GM23338 (cell line): Measurements from ENCODE around the gene ZNF76.

ENCODE experiments used
- EZH2 ChIP-seq: fragments of 200-600 bp; sonication (generic); IDR thresholded peaks from one replicate; pipeline ENCODE4 v1.8.0; 2017; ENCODE audit warnings: antibody characterized with exemption, mild to moderate bottlenecking, low read depth; ENCODE audit not compliant: unreplicated experiment
- EZH2phosphoT487 ChIP-seq: fragments of 200-600 bp; sonication (generic); IDR thresholded peaks from one replicate; pipeline ENCODE4 v1.8.1; 2018; ENCODE audit warnings: antibody characterized with exemption; ENCODE audit not compliant: unreplicated experiment
- POLR2AphosphoS5 ChIP-seq: IDR thresholded peaks from 2 replicates; pipeline ENCODE4 v1.6.1; 2016; ENCODE audit warnings: antibody characterized with exemption, low read depth
- REST ChIP-seq: IDR thresholded peaks from one replicate; pipeline ENCODE4 v1.6.1; 2018; ENCODE audit warnings: antibody characterized with exemption; ENCODE audit not compliant: unreplicated experiment
- TF ChIP-seq, protein P1 (sequence below), 2 experiments: fragments of 200-600 bp in 1 of 2; sonication (generic) in 1 of 2; conservative IDR thresholded peaks; 2 replicates each; pipeline versions ENCODE4 v1.5.1 to v1.6.1; 2016 to 2017; ENCODE audit warnings: antibody characterized with exemption in 2 of 2, low read depth in 2 of 2, mild to moderate bottlenecking in 2 of 2, moderate library complexity in 1 of 2

DNA sequence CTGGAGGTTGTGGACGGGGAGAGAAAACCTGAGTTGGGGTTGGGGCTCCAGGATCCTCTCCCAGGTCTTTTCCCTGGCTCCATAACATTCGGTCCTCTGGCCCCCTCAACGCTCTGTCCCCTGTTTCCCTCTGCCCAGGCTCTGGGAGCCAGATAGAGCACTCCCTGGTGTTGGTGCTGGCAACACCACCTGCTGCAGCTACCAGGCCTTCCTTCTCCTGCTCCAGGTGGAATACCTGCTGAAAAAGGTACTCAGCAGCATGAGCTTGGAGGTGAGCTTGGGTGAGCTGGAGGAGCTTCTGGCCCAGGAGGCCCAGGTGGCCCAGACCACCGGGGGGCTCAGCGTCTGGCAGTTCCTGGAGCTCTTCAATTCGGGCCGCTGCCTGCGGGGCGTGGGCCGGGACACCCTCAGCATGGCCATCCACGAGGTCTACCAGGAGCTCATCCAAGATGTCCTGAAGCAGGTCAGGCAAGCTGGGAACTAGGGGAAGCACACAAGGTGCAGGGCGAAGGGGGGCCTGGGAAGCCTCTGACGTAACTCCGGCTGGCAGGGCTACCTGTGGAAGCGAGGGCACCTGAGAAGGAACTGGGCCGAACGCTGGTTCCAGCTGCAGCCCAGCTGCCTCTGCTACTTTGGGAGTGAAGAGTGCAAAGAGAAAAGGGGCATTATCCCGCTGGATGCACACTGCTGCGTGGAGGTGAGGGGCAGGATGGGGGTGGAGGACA, 52.7 kb downstream of the ZNF76 start:
- TF ChIP-seq, protein P1, sequence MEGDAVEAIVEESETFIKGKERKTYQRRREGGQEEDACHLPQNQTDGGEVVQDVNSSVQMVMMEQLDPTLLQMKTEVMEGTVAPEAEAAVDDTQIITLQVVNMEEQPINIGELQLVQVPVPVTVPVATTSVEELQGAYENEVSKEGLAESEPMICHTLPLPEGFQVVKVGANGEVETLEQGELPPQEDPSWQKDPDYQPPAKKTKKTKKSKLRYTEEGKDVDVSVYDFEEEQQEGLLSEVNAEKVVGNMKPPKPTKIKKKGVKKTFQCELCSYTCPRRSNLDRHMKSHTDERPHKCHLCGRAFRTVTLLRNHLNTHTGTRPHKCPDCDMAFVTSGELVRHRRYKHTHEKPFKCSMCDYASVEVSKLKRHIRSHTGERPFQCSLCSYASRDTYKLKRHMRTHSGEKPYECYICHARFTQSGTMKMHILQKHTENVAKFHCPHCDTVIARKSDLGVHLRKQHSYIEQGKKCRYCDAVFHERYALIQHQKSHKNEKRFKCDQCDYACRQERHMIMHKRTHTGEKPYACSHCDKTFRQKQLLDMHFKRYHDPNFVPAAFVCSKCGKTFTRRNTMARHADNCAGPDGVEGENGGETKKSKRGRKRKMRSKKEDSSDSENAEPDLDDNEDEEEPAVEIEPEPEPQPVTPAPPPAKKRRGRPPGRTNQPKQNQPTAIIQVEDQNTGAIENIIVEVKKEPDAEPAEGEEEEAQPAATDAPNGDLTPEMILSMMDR (conservative IDR thresholded peaks at IDR 0.05; ENCODE audit: low read depth in 2 of 2): no peak
- TF ChIP-seq POLR2AphosphoS5 (no peak), REST (no peak), EZH2phosphoT487 (no peak), EZH2 (no peak)
